SK-N-SH (cell line): ENCODE data around the gene BAIAP3.

Source experiments
- EP300 ChIP-seq, 2 experiments: IDR thresholded peaks; 2 replicates each; pipeline versions ENCODE4 v1.4.0 to v1.6.1; 2012; ENCODE audit warnings: borderline replicate concordance in 1 of 2, low read depth in 1 of 2, low read length in 1 of 2
- NRF1 ChIP-seq: IDR thresholded peaks from 2 replicates; pipeline ENCODE4 v1.6.1; 2012; ENCODE audit warnings: low read depth, mild to moderate bottlenecking, low read length
- TF ChIP-seq, protein P1 (sequence below): fragments of 200-600 bp; sonication (generic); IDR thresholded peaks from 2 replicates; pipeline ENCODE4 v1.6.1; 2017; ENCODE audit warnings: antibody characterized with exemption, mild to moderate bottlenecking, moderate library complexity
- TF ChIP-seq, protein P2 (sequence below): fragments of 150-350 bp; IDR thresholded peaks from 2 replicates; pipeline ENCODE4 v1.6.1; 2016; ENCODE audit warnings: mild to moderate bottlenecking, low read depth, low read length

DNA sequence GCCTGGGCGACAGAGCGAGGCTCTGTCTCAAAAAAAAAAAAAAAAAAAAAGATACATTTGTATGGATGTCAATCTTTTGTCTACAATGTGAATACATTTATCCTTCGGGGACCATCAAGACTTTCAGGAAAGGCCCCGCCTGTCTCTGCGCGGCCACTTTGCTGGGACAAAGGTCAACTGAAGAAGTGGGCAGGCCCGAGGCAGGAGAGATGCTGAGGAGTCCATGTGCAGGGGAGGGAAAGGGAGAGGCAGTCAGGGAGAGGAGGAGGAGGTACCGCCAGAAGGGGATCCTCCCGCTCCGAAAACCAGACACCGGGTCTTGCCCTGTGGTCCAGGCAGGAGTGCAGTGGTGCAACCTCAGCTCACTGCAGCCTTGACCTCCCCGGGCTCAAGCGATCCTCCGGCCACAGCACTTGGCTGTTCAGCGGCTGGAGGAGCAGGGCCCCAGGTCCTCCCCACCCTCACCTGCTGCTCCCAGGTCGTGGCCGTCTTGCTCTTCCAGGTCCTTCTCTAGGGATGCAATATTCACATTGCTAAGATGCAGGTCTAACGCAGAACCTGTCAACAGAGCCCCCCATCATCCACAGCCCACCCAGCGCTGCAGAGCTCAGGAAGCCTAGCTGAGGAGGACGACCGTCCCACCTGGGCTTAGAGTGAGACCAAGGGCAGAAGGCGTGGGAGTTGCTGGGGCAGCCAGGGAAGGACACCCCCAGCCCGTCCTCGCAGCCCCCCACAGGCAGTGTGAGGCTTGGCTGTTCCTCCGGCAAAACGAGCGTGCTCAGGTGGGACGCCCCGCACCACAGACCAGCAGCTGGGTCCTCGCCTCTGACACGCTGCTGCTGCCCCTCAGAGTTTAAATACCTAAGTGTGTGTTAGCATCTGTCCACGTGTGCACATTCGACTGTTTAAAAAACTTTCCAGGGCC is 37.9 kb downstream of the BAIAP3 start:
- TF ChIP-seq, protein P1, sequence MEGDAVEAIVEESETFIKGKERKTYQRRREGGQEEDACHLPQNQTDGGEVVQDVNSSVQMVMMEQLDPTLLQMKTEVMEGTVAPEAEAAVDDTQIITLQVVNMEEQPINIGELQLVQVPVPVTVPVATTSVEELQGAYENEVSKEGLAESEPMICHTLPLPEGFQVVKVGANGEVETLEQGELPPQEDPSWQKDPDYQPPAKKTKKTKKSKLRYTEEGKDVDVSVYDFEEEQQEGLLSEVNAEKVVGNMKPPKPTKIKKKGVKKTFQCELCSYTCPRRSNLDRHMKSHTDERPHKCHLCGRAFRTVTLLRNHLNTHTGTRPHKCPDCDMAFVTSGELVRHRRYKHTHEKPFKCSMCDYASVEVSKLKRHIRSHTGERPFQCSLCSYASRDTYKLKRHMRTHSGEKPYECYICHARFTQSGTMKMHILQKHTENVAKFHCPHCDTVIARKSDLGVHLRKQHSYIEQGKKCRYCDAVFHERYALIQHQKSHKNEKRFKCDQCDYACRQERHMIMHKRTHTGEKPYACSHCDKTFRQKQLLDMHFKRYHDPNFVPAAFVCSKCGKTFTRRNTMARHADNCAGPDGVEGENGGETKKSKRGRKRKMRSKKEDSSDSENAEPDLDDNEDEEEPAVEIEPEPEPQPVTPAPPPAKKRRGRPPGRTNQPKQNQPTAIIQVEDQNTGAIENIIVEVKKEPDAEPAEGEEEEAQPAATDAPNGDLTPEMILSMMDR: no peak
- TF ChIP-seq EP300 (IDR thresholded peaks at IDR 0.05; ENCODE audit: borderline replicate concordance in 1 of 2, low read depth in 1 of 2, low read length in 1 of 2): no peak
- TF ChIP-seq, protein P2, sequence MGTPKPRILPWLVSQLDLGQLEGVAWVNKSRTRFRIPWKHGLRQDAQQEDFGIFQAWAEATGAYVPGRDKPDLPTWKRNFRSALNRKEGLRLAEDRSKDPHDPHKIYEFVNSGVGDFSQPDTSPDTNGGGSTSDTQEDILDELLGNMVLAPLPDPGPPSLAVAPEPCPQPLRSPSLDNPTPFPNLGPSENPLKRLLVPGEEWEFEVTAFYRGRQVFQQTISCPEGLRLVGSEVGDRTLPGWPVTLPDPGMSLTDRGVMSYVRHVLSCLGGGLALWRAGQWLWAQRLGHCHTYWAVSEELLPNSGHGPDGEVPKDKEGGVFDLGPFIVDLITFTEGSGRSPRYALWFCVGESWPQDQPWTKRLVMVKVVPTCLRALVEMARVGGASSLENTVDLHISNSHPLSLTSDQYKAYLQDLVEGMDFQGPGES: no peak
- no peak for TF ChIP-seq NRF1
